ENCODE measurements around the gene ARL5A.
A peak's percentile ranks its signal among the peaks of the same experiment; 100 is the strongest.

Gene ARL5A

DNA sequence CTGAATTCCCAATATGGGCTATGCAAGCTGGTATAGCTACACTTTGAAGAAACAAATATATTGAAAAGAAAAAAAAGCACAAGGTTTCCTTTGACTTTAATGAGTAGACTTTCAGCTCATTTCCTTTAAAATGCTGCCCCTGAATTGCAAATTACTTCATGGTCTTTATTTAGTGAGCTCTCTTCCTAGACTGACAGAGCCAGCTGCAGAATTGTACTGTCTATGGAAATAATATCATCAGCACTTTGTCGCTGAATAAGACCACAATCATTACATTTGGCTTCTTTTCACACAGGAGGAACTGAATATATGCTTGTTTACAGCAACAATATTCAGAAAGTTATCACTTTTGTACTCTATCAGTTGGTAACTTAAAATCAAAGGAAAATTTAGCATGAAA lies 41.7 kb downstream of the ARL5A start:
- no peak for TF ChIP-seq Cebpa-rat (IDR thresholded peaks at IDR 0.05)
- H3K9ac ChIP-seq = no peak overlapping the region
- H3K4me1 ChIP-seq = no peaks in the 10 kb centered on the region
- H3K27me3 ChIP-seq = no peaks in the 10 kb centered on the region
- no peak overlapping the region for H3K4me2 ChIP-seq
- H3K36me3 ChIP-seq = peaks cover 33% of the 10 kb centered on the region
- no peaks in the 10 kb centered on the region for H3K9me3 ChIP-seq
- H4K20me1 ChIP-seq = no peaks in the 10 kb centered on the region
- no peak overlapping the region for H3K4me3 ChIP-seq
- no peak overlapping the region for H3K27ac ChIP-seq

DNA sequence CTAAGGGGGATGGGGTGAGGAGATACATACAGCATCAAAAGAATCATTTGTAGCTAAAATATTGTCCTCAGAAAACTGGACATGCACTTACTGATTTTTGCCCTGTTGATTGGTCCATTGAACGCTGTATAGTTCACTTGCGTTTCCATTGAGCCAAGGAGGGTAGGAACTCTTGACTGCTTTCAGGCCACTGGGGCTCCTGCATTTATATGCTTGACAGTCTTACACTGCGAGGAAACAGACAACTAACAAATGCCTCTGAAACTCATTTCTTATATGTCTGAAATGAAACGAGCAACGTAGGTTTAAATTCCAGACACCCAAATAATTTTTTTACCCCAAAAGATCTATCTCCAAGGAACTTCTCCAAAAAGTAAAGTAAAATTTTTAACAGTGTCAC lies 42.1 kb downstream of the ARL5A start:
- no peak for TF ChIP-seq Cebpa-rat (IDR thresholded peaks at IDR 0.05)
- Histone ChIP-seq H3K36me3 (peaks cover 37% of the 10 kb centered on the region), H3K27me3 (no peaks in the 10 kb centered on the region)

GRCh38 chr2:151783133-151783520 lies 45.1 kb downstream of the ARL5A start:
- Histone ChIP-seq H3K27me3 (no peaks in the 10 kb centered on the region), H3K4me3 (no peak overlapping the region), H4K20me1 (no peaks in the 10 kb centered on the region), H3K27ac (no peak overlapping the region), H3K9me3 (no peaks in the 10 kb centered on the region), H3K4me2 (no peak overlapping the region), H3K36me3 (peaks cover 42% of the 10 kb centered on the region), H3K4me1 (no peaks in the 10 kb centered on the region), H3K9ac (no peak overlapping the region)
- TF ChIP-seq Cebpa-rat (IDR thresholded peaks at IDR 0.05) = no peak

More for the DNA sequence above, 42.1 kb downstream of the ARL5A start:
- Histone ChIP-seq H3K27ac (no peak overlapping the region), H3K4me3 (no peak overlapping the region), H3K4me1 (no peaks in the 10 kb centered on the region), H4K20me1 (no peaks in the 10 kb centered on the region), H3K4me2 (no peak overlapping the region), H3K9me3 (no peaks in the 10 kb centered on the region), H3K9ac (no peak overlapping the region)

DNA sequence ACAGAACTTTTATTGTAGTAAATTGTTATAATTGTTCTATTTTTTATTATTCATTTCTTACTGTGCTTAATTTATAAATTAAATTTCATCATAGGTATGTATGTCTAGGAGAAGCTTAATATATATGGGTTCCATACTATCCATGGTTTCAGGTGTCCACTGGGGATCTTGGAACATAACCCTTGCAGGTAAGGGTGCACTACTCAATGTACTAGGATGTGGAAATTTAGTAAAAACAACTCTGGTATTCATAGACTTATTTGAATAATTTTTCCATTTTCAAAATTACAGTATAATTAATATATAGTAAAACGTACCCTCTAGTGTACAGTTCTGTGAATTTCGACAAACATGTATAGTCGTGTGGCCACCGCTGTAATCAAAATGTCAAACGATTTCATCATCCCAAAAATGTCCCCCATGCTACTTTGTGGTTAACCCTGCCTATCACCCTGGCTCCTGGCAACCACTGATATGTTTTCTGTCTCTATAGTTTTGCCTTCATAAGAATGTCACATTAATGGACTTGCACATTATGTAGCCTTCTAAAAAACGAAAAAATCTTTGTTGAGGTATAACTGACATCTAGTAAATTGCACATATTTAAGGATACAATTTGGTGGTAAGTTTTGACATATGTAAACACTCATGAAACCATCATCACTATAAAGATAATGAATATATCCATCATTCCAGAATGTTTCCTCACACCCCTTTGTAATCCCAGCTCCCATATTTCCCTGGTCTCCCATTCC lies 45.7 kb downstream of the ARL5A start:
- H4K20me1 ChIP-seq = no peaks in the 10 kb centered on the region
- peaks cover 42% of the 10 kb centered on the region for H3K36me3 ChIP-seq
- no peak overlapping the region for H3K4me3 ChIP-seq
- no peaks in the 10 kb centered on the region for H3K27me3 ChIP-seq
- no peak overlapping the region for H3K27ac ChIP-seq
- no peak overlapping the region for H3K4me2 ChIP-seq
- no peak overlapping the region for H3K9ac ChIP-seq
- no peaks in the 10 kb centered on the region for H3K9me3 ChIP-seq
- no peaks in the 10 kb centered on the region for H3K4me1 ChIP-seq
- TF ChIP-seq Cebpa-rat (IDR thresholded peaks at IDR 0.05) = no peak

- Histone ChIP-seq H3K9ac (no peak overlapping the region), H3K4me2 (no peak overlapping the region), H4K20me1 (no peaks in the 10 kb centered on the region), H3K36me3 (peaks cover 51% of the 10 kb centered on the region), H3K27ac (no peak overlapping the region), H3K9me3 (no peaks in the 10 kb centered on the region), H3K4me1 (no peaks in the 10 kb centered on the region), H3K4me3 (no peak overlapping the region), H3K27me3 (no peaks in the 10 kb centered on the region)
- no peak for TF ChIP-seq Cebpa-rat (IDR thresholded peaks at IDR 0.05)
Measured at GRCh38 chr2:151781642-151782041, 46.6 kb downstream of the ARL5A start.

GRCh38 chr2:151780938-151781337 lies 47.3 kb downstream of the ARL5A start:
- Histone ChIP-seq H3K9me3 (no peaks in the 10 kb centered on the region), H3K36me3 (peaks cover 57% of the 10 kb centered on the region), H3K4me3 (no peak overlapping the region), H3K4me2 (no peak overlapping the region), H3K4me1 (peaks cover 1% of the 10 kb centered on the region), H4K20me1 (no peaks in the 10 kb centered on the region), H3K9ac (no peak overlapping the region), H3K27ac (no peak overlapping the region), H3K27me3 (no peaks in the 10 kb centered on the region)
- TF ChIP-seq Cebpa-rat (IDR thresholded peaks at IDR 0.05) = no peak

DNA sequence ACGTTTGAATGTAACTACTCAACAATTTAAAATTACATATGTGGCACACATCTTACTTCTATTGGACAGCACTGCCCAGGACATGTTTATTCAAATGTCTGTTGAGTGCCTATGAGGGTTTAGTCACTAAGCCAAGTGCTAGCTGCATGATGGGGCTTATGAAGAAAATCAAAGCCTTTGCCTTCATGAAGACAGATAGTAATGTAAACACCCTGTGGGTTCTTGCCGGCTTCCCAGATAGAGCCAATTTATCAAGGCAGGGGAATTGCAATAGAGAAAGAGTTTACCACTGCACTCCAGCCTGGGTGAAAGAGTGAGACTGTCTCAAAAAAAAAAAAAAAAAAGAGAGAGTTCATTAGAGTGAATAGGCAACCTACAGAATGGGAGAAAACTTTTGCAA lies 50.3 kb downstream of the ARL5A start:
- H3K27ac ChIP-seq = no peak overlapping the region
- no peak overlapping the region for H3K9ac ChIP-seq
- H3K4me1 ChIP-seq = peaks cover 25% of the 10 kb centered on the region
- peaks cover 42% of the 10 kb centered on the region for H3K36me3 ChIP-seq
- H3K27me3 ChIP-seq = no peaks in the 10 kb centered on the region
- H3K9me3 ChIP-seq = no peaks in the 10 kb centered on the region
- H3K4me2 ChIP-seq = no peak overlapping the region
- no peaks in the 10 kb centered on the region for H4K20me1 ChIP-seq
- no peak overlapping the region for H3K4me3 ChIP-seq
- TF ChIP-seq Cebpa-rat (IDR thresholded peaks at IDR 0.05) = no peak

DNA sequence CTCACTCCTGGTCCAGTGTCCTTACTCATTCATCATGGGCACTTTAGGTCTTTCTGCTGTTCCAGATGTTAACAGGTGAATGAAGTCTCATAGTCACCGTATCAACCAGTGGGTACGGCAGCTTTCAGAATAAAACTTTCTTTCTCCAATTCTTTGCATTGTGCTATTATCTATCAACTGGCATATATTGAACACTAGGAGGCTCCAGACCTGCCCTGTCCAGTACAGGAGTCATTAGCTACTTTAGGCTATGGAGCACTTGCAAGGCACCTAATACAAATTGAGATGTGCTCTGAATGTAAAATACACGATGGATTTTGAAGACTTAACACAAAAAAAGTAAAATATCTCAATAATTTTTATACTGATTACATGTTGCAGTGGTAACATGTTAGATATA lies 50.7 kb downstream of the ARL5A start:
- Histone ChIP-seq H3K9ac (no peak overlapping the region), H3K27me3 (no peaks in the 10 kb centered on the region), H4K20me1 (no peaks in the 10 kb centered on the region), H3K9me3 (no peaks in the 10 kb centered on the region), H3K4me3 (no peak overlapping the region), H3K27ac (no peak overlapping the region), H3K4me1 (peaks cover 30% of the 10 kb centered on the region), H3K4me2 (no peak overlapping the region), H3K36me3 (peaks cover 42% of the 10 kb centered on the region)
- TF ChIP-seq Cebpa-rat (IDR thresholded peaks at IDR 0.05) = no peak

DNA sequence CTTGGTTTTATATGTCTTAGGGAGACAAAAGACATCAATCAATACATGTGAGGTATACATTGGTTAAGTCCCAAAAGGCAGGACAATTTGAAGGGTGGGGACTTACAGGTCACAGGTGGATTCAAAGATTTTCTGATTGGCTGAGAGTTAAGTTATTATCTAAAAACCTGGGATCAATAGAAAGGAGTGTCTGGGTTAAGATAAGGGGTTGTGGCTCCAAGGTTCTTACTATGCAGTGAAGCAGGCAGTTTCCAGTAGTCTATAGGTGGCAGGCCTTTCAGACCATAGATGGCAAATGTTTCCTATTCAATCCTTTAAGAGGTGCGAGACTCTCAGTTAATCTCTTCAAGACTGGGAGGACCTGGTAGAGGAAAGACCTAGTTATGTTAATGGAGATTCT lies 51.9 kb downstream of the ARL5A start:
- Histone ChIP-seq H3K9ac (no peak overlapping the region), H3K27me3 (no peaks in the 10 kb centered on the region), H4K20me1 (no peaks in the 10 kb centered on the region), H3K36me3 (peaks cover 36% of the 10 kb centered on the region), H3K4me1 (peaks cover 41% of the 10 kb centered on the region), H3K9me3 (no peaks in the 10 kb centered on the region), H3K4me3 (no peak overlapping the region), H3K27ac (no peak overlapping the region), H3K4me2 (no peak overlapping the region)
- no peak for TF ChIP-seq Cebpa-rat (IDR thresholded peaks at IDR 0.05)

DNA sequence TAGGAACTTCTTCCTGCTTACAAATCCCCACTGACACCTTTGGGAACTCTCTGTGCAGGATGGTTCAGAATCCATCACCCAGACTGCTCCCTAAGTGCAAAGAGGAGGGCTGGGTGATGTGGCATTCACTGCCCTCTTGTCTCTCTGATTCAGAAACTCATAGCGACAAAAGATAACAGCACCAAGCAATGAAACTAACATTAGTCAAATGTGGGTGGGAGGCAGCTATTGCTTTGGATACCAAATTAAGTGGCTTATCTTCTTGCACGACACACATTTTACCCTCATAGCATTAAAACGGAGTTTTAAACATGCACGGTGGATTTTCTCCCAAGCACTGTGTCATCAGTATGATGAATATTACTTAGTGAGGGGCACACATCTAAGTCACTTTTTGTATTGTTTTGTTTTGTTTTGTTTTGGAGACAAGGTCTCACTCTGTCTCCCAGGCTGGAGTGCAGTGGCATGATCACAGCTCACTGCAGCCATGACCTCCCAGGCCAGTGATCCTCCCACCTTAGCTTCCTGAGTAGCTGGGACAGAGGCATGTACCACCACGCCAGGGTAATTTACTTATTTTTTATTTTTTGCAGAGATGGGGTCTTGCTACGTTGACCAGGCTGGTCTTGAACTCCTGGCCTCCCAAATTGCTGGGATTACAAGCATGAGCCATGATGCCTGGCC lies 53.0 kb downstream of the ARL5A start:
- peak overlapping the region; percentile 64 for H3K4me2 ChIP-seq
- no peak for TF ChIP-seq Cebpa-rat (IDR thresholded peaks at IDR 0.05)
- peak overlapping the region; percentile 27; the same call in 1 of the 2 replicates for H3K27ac ChIP-seq

More for the DNA sequence above, 53.0 kb downstream of the ARL5A start:
- Histone ChIP-seq H3K9ac (peak overlapping the region; percentile 49; the same call in 1 of the 2 replicates), H3K36me3 (peaks cover 30% of the 10 kb centered on the region), H3K4me1 (peaks cover 52% of the 10 kb centered on the region), H3K4me3 (no peak overlapping the region), H3K27me3 (no peaks in the 10 kb centered on the region), H3K9me3 (no peaks in the 10 kb centered on the region), H4K20me1 (no peaks in the 10 kb centered on the region)
